K562 (cell line): ENCODE data around the gene DNAJB14. TPM values are rescaled to one million over a fixed set of nuclear protein-coding genes. Genes with fewer than 3 reads are reported as not detected.

Experiments
- ATAC-seq: fragments of 200-7000 bp; cut with Tn5 transposase; 3 replicates; pipeline ENCODE4 v1.9.1; 2020; ENCODE audit warnings: moderate library complexity
- BruUV-seq: library from RNA; stranded (reverse); fragments of 400-500 nt; replicated peaks from 2 replicates; lab custom pipeline; 2021; lab: Mats Ljungman, UMichigan
- CTCF ChIA-PET: fragments of 300-600 bp; formaldehyde crosslinking; extraction: SDS; loops from one replicate; lab custom pipeline; 2021; ENCODE audit warnings: low intra/inter-chr PET ratio; lab: Yijun Ruan, JAX
- POLR2A ChIA-PET: fragments of 300-600, 350-650 bp; sonication (Branson Sonifier 250); formaldehyde crosslinking; extraction: SDS; loops from one replicate; lab custom pipeline; 2021; ENCODE audit warnings: antibody characterized with exemption, inconsistent platforms; lab: Yijun Ruan, JAX
- DNase-seq, 4 experiments: peaks; one replicate each; pipeline versions ENCODE4 v3.0.0 to v3.0.0-alpha.2; 2011 to 2018; ENCODE audit warnings: low spot score in 3 of 4, mixed read lengths in 3 of 4; ENCODE audit errors: extremely low read depth in 1 of 4
- FAIRE-seq: peaks from 2 replicates; lab custom pipeline; 2011; peaks lifted over from hg19 to GRCh38; lab: Jason Lieb, UNC
- H2AFZ ChIP-seq: 2 replicates; pipeline ENCODE4 v1.6.0; 2011; ENCODE audit warnings: low read depth, low read length, control low read depth, inconsistent platforms
- H3K27ac ChIP-seq: fragments of 200-600 bp; 3 replicates; pipeline ENCODE4 v1.8.0; 2011; ENCODE audit warnings: low read depth, mild to moderate bottlenecking, control low read depth, inconsistent platforms, low read length, moderate library complexity, mixed read lengths; ENCODE audit errors: extremely low read depth
- H3K27me3 ChIP-seq, 2 experiments: fragments of 300-600 bp in 1 of 2; 2 replicates in 1 of 2; 3 replicates in 1 of 2; pipeline versions ENCODE4 v1.6.0 to v1.8.0; 2011; ENCODE audit warnings: inconsistent platforms in 2 of 2, low read length in 2 of 2, mild to moderate bottlenecking in 1 of 2, mixed read lengths in 1 of 2, moderate library complexity in 1 of 2; ENCODE audit not compliant: control insufficient read depth in 2 of 2, insufficient read depth in 2 of 2
- H3K36me3 ChIP-seq: fragments of 300-600 bp; 3 replicates; pipeline ENCODE4 v1.8.0; 2011; ENCODE audit warnings: mild to moderate bottlenecking, low read length, inconsistent platforms; ENCODE audit not compliant: control insufficient read depth, insufficient read depth
- H3K4me1 ChIP-seq, 2 experiments: fragments of 200-600 bp in 1 of 2; replicated peaks in 1 of 2; 2 replicates in 1 of 2; 3 replicates in 1 of 2; pipeline versions ENCODE4 v1.5.1 to v1.8.0; 2011; ENCODE audit warnings: inconsistent platforms in 2 of 2, low read length in 2 of 2, mild to moderate bottlenecking in 1 of 2, mixed read lengths in 1 of 2, moderate library complexity in 1 of 2; ENCODE audit not compliant: control insufficient read depth in 2 of 2, insufficient read depth in 2 of 2
- H3K4me2 ChIP-seq: 2 replicates; pipeline ENCODE4 v1.6.1; 2011; ENCODE audit warnings: low read length, control low read depth, inconsistent platforms, mixed read lengths; ENCODE audit not compliant: insufficient read depth
- H3K4me3 ChIP-seq: fragments of 200-600 bp; sonication (generic), shearing (Covaris generic); 2 replicates; pipeline ENCODE4 v1.5.1; 2016; ENCODE audit warnings: control low read depth, inconsistent platforms
- H3K79me2 ChIP-seq: fragments of 200-600 bp; 3 replicates; pipeline ENCODE4 v1.8.0; 2011; ENCODE audit warnings: low read length, inconsistent platforms; ENCODE audit not compliant: control insufficient read depth, insufficient read depth
- H3K9ac ChIP-seq, 2 experiments: 2 replicates each; pipeline versions ENCODE4 v1.6.0 to v1.6.1; 2011; ENCODE audit warnings: low read depth in 2 of 2, low read length in 2 of 2, control low read depth in 1 of 2, inconsistent platforms in 1 of 2, mild to moderate bottlenecking in 1 of 2, mixed read lengths in 1 of 2; ENCODE audit not compliant: insufficient read depth in 1 of 2
- H3K9me1 ChIP-seq: one replicate; pipeline ENCODE4 v1.6.0; 2011; ENCODE audit warnings: inconsistent platforms, mild to moderate bottlenecking, low read length, moderate library complexity; ENCODE audit not compliant: control insufficient read depth, insufficient read depth
- H3K9me3 ChIP-seq: replicated peaks from 2 replicates; pipeline ENCODE4 v1.5.1; 2011; ENCODE audit warnings: low read depth, low read length, inconsistent platforms; ENCODE audit not compliant: control insufficient read depth, insufficient read depth
- H4K20me1 ChIP-seq: replicated peaks from 2 replicates; pipeline ENCODE4 v1.6.1; 2011; ENCODE audit warnings: low read length, inconsistent platforms, mixed read lengths; ENCODE audit not compliant: control insufficient read depth, insufficient read depth
- ARID2 ChIP-seq: fragments of 450-650 bp; IDR thresholded peaks from 2 replicates; pipeline ENCODE4 v1.6.1; 2017; ENCODE audit warnings: antibody characterized with exemption, mild to moderate bottlenecking
- ETV1 ChIP-seq: fragments of 450-650 bp; conservative IDR thresholded peaks from 2 replicates; pipeline ENCODE4 v1.6.1; 2016; ENCODE audit warnings: missing genetic modification characterization, control low read depth, low read depth, missing compliant biosample characterization
- FOXA1 ChIP-seq: fragments of 450-650 bp; IDR thresholded peaks from 2 replicates; pipeline ENCODE4 v1.6.1; 2016; ENCODE audit warnings: mild to moderate bottlenecking, borderline replicate concordance
- FOXM1 ChIP-seq, 2 experiments: fragments of 450-650 bp in 1 of 2; sonication (generic) in 1 of 2; formaldehyde crosslinking in 1 of 2; IDR thresholded peaks; 2 replicates each; pipeline versions ENCODE4 v1.6.1 to v1.9.0; 2017 to 2022; ENCODE audit warnings: low read depth in 2 of 2, mild to moderate bottlenecking in 2 of 2, missing genetic modification reagents in 1 of 2, moderate library complexity in 1 of 2
- HMBOX1 ChIP-seq: sonication (generic); IDR thresholded peaks from 2 replicates; pipeline ENCODE4 v1.6.1; 2016
- MAFF ChIP-seq: IDR thresholded peaks from 2 replicates; pipeline ENCODE4 v1.6.1; 2012; ENCODE audit warnings: low read length, improper control_type of control experiment
- MYBL2 ChIP-seq, 2 experiments: fragments of 450-650 bp in 1 of 2; sonication (generic) in 1 of 2; formaldehyde crosslinking in 1 of 2; IDR thresholded peaks; 2 replicates each; pipeline versions ENCODE4 v1.6.1 to v1.8.1; 2017 to 2022; ENCODE audit warnings: borderline replicate concordance in 1 of 2, inconsistent platforms in 1 of 2, low read depth in 1 of 2, mild to moderate bottlenecking in 1 of 2, missing genetic modification reagents in 1 of 2, moderate library complexity in 1 of 2
- NFATC3 ChIP-seq: fragments of 450-650 bp; IDR thresholded peaks from 2 replicates; pipeline ENCODE4 v1.6.1; 2017; ENCODE audit warnings: mild to moderate bottlenecking
- NR2F6 ChIP-seq: fragments of 450-650 bp; formaldehyde crosslinking; IDR thresholded peaks from 2 replicates; pipeline ENCODE4 v1.4.0; 2020; ENCODE audit warnings: mild to moderate bottlenecking
- POLR2A ChIP-seq: fragments of 450-650 bp; conservative IDR thresholded peaks from 2 replicates; pipeline ENCODE4 v1.6.1; 2016
- POLR2B ChIP-seq: fragments of 450-650 bp; IDR thresholded peaks from 2 replicates; pipeline ENCODE4 v1.6.1; 2018; ENCODE audit warnings: low read depth; ENCODE audit not compliant: partially characterized antibody
- PPARD ChIP-seq: fragments of 250-450 bp; sonication (Bioruptor Pico); IDR thresholded peaks from 2 replicates; pipeline ENCODE4 v1.8.0; 2022; ENCODE audit warnings: inconsistent platforms, mild to moderate bottlenecking, moderate library complexity
- RAD51 ChIP-seq: fragments of 450-650 bp; IDR thresholded peaks from 2 replicates; pipeline ENCODE4 v1.7.1; 2016; ENCODE audit warnings: low read depth, mild to moderate bottlenecking, borderline replicate concordance
- RREB1 ChIP-seq: fragments of 250-450 bp; sonication (Bioruptor Pico); IDR thresholded peaks from 2 replicates; pipeline ENCODE4 v1.4.0; 2020
- TAF9B ChIP-seq: fragments of 450-650 bp; IDR thresholded peaks from 2 replicates; pipeline ENCODE4 v1.6.1; 2018; ENCODE audit warnings: mild to moderate bottlenecking; ENCODE audit not compliant: partially characterized antibody
- ZNF134 ChIP-seq: fragments of 250-450 bp; sonication (Bioruptor Pico); conservative IDR thresholded peaks from 2 replicates; pipeline ENCODE4 v1.4.0; 2020
- ZNF778 ChIP-seq: fragments of 450-650 bp; formaldehyde crosslinking; IDR thresholded peaks from 2 replicates; pipeline ENCODE4 v1.4.0; 2020; ENCODE audit warnings: mild to moderate bottlenecking, moderate library complexity
- WGBS: fragments of 100-300 bp; shearing (Covaris generic); methylation state at CpG from one replicate; pipeline ENCODE4 v1.1.6; 2016; ENCODE audit warnings: low coverage, mixed read lengths; ENCODE audit not compliant: insufficient coverage; ENCODE audit errors: missing lambda C conversion rate; 5-methylcytosine and 5-hydroxymethylcytosine counted together
- in situ Hi-C: fragments of 300-500 bp; cut with MboI; formaldehyde crosslinking; loops from 4 replicates; pipeline ENCODE4 v1.15.0; 2018; ENCODE audit warnings: inconsistent platforms, mixed read lengths
- intact Hi-C: fragments of 100-400 bp; cut with micrococcal nuclease; formaldehyde crosslinking; loops from 2 replicates; pipeline ENCODE4 v1.14.2; 2022
- polyA plus RNA-seq, 8 experiments: library from polyadenylated mRNA; depleted of rRNA in 4 of 8; stranded (reverse) in 5 of 8; unstranded in 3 of 8; fragments of >200 nt; fragmentation: Nextera tagmentation in 2 of 8; fragmentation: Illumina TruSeq in 1 of 8; extraction: Ambion mirVana in 2 of 8; extraction: Trizol in 1 of 8; gene quantifications; 2 replicates each; pipeline versions ENCODE4 v1.2.1 to v1.2.3, GENCODE V29; 2011 to 2014; ENCODE audit warnings: inconsistent platforms in 1 of 8, missing spikeins in 1 of 8
- total RNA-seq, 7 experiments: library from RNA; depleted of rRNA in 6 of 7; stranded (reverse); fragments of >200 nt in 6 of 7; fragmentation: Illumina TruSeq in 2 of 7; extraction: Trizol in 2 of 7; gene quantifications; 2 replicates each; pipeline versions ENCODE4 v1.2.1 to v1.2.3, GENCODE V29; 2011 to 2021; ENCODE audit warnings: low replicate concordance in 1 of 7

The DNAJB14 gene
- total and polyA plus RNA-seq, 9 of the 15 experiments (the other 6 are each of a cell fraction or from before 2014, with no cell fraction given), result 5.5 to 28.0 (median 12.7) TPM

DNA sequence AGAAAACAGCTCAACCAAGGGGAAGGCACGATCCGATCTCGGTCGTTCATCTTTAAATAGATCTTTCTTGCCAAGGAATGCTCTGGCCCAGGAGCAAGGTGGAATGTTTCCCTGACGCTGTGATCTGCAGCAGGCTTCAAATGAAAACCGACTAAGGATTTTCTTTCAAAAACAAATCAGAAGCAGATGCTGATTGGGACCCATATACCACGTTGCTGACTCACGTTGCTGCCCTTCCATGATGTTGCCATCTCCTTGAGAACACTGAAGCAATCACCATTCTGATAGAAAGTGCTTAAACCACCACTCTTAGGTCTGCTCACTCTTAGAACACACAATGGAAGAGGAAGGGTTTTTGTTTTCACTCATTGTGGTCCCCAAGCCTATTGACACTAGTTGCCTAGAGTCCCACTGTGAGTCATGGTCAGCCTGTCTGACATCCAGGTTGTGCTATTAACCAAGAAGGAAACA is 78.3 kb downstream of the DNAJB14 start:
- ATAC-seq, result no peak
- in situ Hi-C loops, result no loop called here
- Histone ChIP-seq H3K27me3 (no peaks in the 10 kb centered on the region), H3K4me2 (no peak overlapping the region), H3K27ac (no peak overlapping the region), H3K9ac (no peak overlapping the region), H3K9me3 (no peaks in the 10 kb centered on the region), H2AFZ (no peak overlapping the region), H3K4me3 (no peak overlapping the region), H4K20me1 (no peaks in the 10 kb centered on the region), H3K9me1 (no peaks in the 10 kb centered on the region), H3K4me1 (no peaks in the 10 kb centered on the region), H3K36me3 (no peaks in the 10 kb centered on the region), H3K79me2 (no peaks in the 10 kb centered on the region)
- WGBS, result 49% methylated on average over 8 of the region's 8 CpGs
- no peak for FAIRE-seq
- ChIA-PET CTCF (no interaction called here), POLR2A (no interaction called here)
- TF ChIP-seq MAFF (no peak), NR2F6 (no peak), ZNF778 (CRISPR knock-in tag) (no peak), NFATC3 (no peak), FOXM1 (IDR thresholded peaks at IDR 0.05; ENCODE audit: low read depth) (no peak), FOXM1 (CRISPR knock-in tag; IDR thresholded peaks at IDR 0.05; ENCODE audit: low read depth) (no peak), ETV1 (tag) (no peak), PPARD (no peak), RREB1 (CRISPR knock-in tag) (no peak), POLR2B (no peak), POLR2A (no peak), ZNF134 (CRISPR knock-in tag) (no peak), TAF9B (no peak), MYBL2 (IDR thresholded peaks at IDR 0.05; ENCODE audit: low read depth) (no peak), MYBL2 (CRISPR knock-in tag; IDR thresholded peaks at IDR 0.05; ENCODE audit: borderline replicate concordance) (no peak), RAD51 (no peak), HMBOX1 (no peak), FOXA1 (no peak), ARID2 (no peak)
- BruUV-seq, result no TSS peak
- DNase-seq, result no peak
- intact Hi-C loops, result no loop called here
